ENCODE results near the gene PLA2G4A. TPM values are rescaled to one million over a fixed set of nuclear protein-coding genes. Genes with fewer than 3 reads are reported as not detected.

PLA2G4A gene
- total and polyA plus RNA-seq, 2 donors (not counting 1 experiment from before 2014, with no cell fraction given) = 0.15 TPM; not detected in 1

GRCh38 chr1:187032982-187033692, 204.4 kb downstream of the PLA2G4A start:
- POLR2A ChIA-PET = no interaction called here
- H3K27ac ChIP-seq (ENCODE audit: low read length in 2 of 2) = no peak overlapping the region

More at GRCh38 chr1:187032982-187033692, 204.4 kb downstream of the PLA2G4A start:
- Mint-ChIP-seq H3K27me3 (no peaks in the 10 kb centered on the region), H3K27ac (no peak overlapping the region), H3K9me3 (ENCODE audit: insufficient read depth) (peaks cover 3% of the 10 kb centered on the region), H3K4me1 (no peaks in the 10 kb centered on the region), H3K4me3 (no peak overlapping the region)
- CTCF ChIA-PET = interaction anchor here (1.0 kb wide), 1 partner anchor 18 kb away, joined by 3 read pairs; no protein-coding TSS in a partner anchor
- WGBS (ENCODE audit: insufficient coverage) = 93% methylated on average over 2 of the region's 4 CpGs
- intact Hi-C loops (cut with micrococcal nuclease) = no loop called here
- no peak overlapping the region for H3K4me3 ChIP-seq (ENCODE audit: control extremely low read depth in 1 of 5, extremely low read depth in 1 of 5, insufficient read depth in 1 of 5, low read depth in 2 of 5, low read length in 4 of 5)
- H3K9me3 ChIP-seq (ENCODE audit: control extremely low read depth in 1 of 3, control insufficient read depth in 2 of 3, insufficient read depth in 1 of 3, low read length in 2 of 3) = peaks cover 0 to 11% (median 10%) of the 10 kb centered on the region in 3 donors
- no peak for ATAC-seq (ENCODE audit: low read depth)
- H3K4me2 ChIP-seq (replicated peaks; ENCODE audit: low read depth, low read length, poor library complexity, severe bottlenecking) = no peak overlapping the region
- DNase-seq = no peak
- H4K20me1 ChIP-seq (ENCODE audit: control insufficient read depth, insufficient read depth, low read length, poor library complexity, severe bottlenecking) = no peaks in the 10 kb centered on the region
- H3K9ac ChIP-seq (ENCODE audit: low read length) = no peak overlapping the region
- H3K4me1 ChIP-seq (ENCODE audit: control insufficient read depth in 2 of 2, insufficient read depth in 2 of 2, low read length in 2 of 2) = no peaks in the 10 kb centered on the region
- TF ChIP-seq EZH2 (IDR thresholded peaks at IDR 0.05; ENCODE audit: borderline replicate concordance, insufficient read depth, low read depth, low read length, poor library complexity, severe bottlenecking) (no peak), CTCF (IDR thresholded peaks at IDR 0.05) (no peak)
- no peak overlapping the region for H2AFZ ChIP-seq (ENCODE audit: insufficient read depth, low read depth, low read length, poor library complexity, severe bottlenecking)
- no peaks in the 10 kb centered on the region for H3K27me3 ChIP-seq (replicated peaks in 1 of 4; ENCODE audit: control extremely low read depth in 1 of 4, control insufficient read depth in 3 of 4, insufficient read depth in 4 of 4, low read length in 3 of 4)
- H3K79me2 ChIP-seq (ENCODE audit: control insufficient read depth, insufficient read depth, low read length) = no peaks in the 10 kb centered on the region
- H3K36me3 ChIP-seq (replicated peaks in 1 of 2; ENCODE audit: control extremely low read depth in 1 of 2, control insufficient read depth in 1 of 2, extremely low read depth in 1 of 2, insufficient read depth in 2 of 2, low read length in 1 of 2) = no peaks in the 10 kb centered on the region

Measured in B cell (primary cell).